ENCODE measurements around the gene ADAMTS12. TPM values are rescaled to one million over a fixed set of nuclear protein-coding genes. Genes with fewer than 3 reads are reported as not detected.

ADAMTS12 gene
- total RNA-seq, 1 experiment from 2014 or later: 6.2 TPM

GRCh38 chr5:33794550-33795181 is 97.1 kb downstream of the ADAMTS12 start:
- H3K23ac ChIP-seq (ENCODE audit: insufficient read length, low read depth, low read length): no peak overlapping the region
- no peak overlapping the region for H4K8ac ChIP-seq (replicated peaks; ENCODE audit: insufficient read length, low read depth, low read length)
- no peak overlapping the region for H4K91ac ChIP-seq (ENCODE audit: insufficient read length, low read depth, low read length)
- no peak overlapping the region for H2BK15ac ChIP-seq (ENCODE audit: low read depth, low read length)
- H2BK5ac ChIP-seq (ENCODE audit: insufficient read length, low read length): no peak overlapping the region
- H3K27ac ChIP-seq (ENCODE audit: insufficient read length, low read depth, low read length): no peak overlapping the region
- no peaks in the 10 kb centered on the region for H4K20me1 ChIP-seq (ENCODE audit: control insufficient read depth, insufficient read depth, insufficient read length)
- no peaks in the 10 kb centered on the region for H3K4me1 ChIP-seq (ENCODE audit: insufficient read depth, low read length)
- no peak overlapping the region for H3K9ac ChIP-seq (ENCODE audit: extremely low read depth, insufficient read length, low read length)
- no peak overlapping the region for H2BK120ac ChIP-seq (ENCODE audit: low read depth, low read length, poor library complexity, severe bottlenecking)
- DNase-seq: no peak
- no peak for TF ChIP-seq CTCF (conservative IDR thresholded peaks at IDR 0.05)
- Mint-ChIP-seq H3K4me3 (no peak overlapping the region), H3K27ac (peak overlapping the region in 1 of 3 experiments; percentile 30; a peak in 2 of 7 replicates), H3K9me3 (no peaks in the 10 kb centered on the region), H3K27me3 (ENCODE audit: low read depth) (no peaks in the 10 kb centered on the region), H3K36me3 (ENCODE audit: insufficient read depth in 1 of 3, low read depth in 3 of 3) (no peaks in the 10 kb centered on the region; a peak in 2 of 7 replicates), H3K4me1 (peaks cover 16 to 22% of the 10 kb centered on the region in 2 experiments)
- no peak overlapping the region for H4K5ac ChIP-seq (ENCODE audit: insufficient read length, low read depth, low read length)
- H3K9me3 ChIP-seq (ENCODE audit: control insufficient read depth, low read depth, low read length): no peaks in the 10 kb centered on the region
- no peak overlapping the region for H2BK12ac ChIP-seq (ENCODE audit: insufficient read length, low read depth, low read length)
- H3T11ph ChIP-seq (ENCODE audit: low read length): no peak overlapping the region
- WGBS (ENCODE audit: extremely low coverage, insufficient read length, low lambda C conversion rate): no CpG with 5 or more reads among the region's 8 CpGs
- H3K4me2 ChIP-seq (ENCODE audit: insufficient read depth, insufficient read length, low read length): no peak overlapping the region
- H3K79me2 ChIP-seq (ENCODE audit: insufficient read depth, low read length): no peaks in the 10 kb centered on the region
- no peak overlapping the region for H3K56ac ChIP-seq (ENCODE audit: insufficient read length, low read depth, low read length)
- H2BK20ac ChIP-seq (ENCODE audit: low read depth, low read length, poor library complexity, severe bottlenecking): no peak overlapping the region
- H3K27me3 ChIP-seq (ENCODE audit: insufficient read depth, low read length): no peaks in the 10 kb centered on the region
- H2AFZ ChIP-seq (ENCODE audit: low read length): no peak overlapping the region
- no peaks in the 10 kb centered on the region for H3K23me2 ChIP-seq (ENCODE audit: insufficient read length, low read depth, low read length, poor library complexity, severe bottlenecking)
- no peak overlapping the region for H3K4ac ChIP-seq (ENCODE audit: low read depth, low read length)
- no peak overlapping the region for H3K14ac ChIP-seq (ENCODE audit: insufficient read depth, low read length)
- H3K18ac ChIP-seq (ENCODE audit: insufficient read length, low read depth, low read length): no peak overlapping the region
- H3K79me1 ChIP-seq (ENCODE audit: insufficient read depth, low read depth, low read length, poor library complexity, severe bottlenecking): no peaks in the 10 kb centered on the region
- no peak overlapping the region for H2AK5ac ChIP-seq (ENCODE audit: insufficient read length, low read length)

All from H9 (cell line).